ENCODE data around the gene SCD5.
"Not testable (repeated sequence)": the region's sequence is repeated elsewhere in the genome, so short reads cannot be mapped to it uniquely, and the experiment has no call there.

The SCD5 gene

GRCh38 chr4:82798168-82799005, at the start of gene SCD5:
SCD5 (minus strand) TSS chr4:82798796; CDS start chr4:82798537, 259 bp downstream.
- no peak for DNase-seq (ENCODE audit: low read depth, low spot score)

DNA sequence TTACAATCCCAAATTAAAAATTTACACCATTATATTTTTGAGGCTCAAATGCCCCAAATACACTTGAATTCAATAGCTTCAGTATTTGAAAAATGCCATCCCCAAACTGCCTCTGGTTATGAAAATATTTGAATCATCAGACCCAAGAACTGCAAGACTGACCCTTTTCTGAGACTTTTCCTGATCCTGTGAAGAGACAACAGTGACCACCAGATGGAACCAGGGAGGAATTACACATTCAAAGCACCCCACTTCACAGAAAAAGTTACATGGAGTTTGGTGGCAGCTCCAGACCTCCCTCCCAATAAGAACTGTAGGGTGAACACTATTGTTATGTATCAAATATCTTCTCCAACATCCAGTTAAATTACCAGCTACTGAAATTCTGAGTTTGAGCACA, 44.0 kb upstream of the SCD5 start:
- no peak for DNase-seq (ENCODE audit: low read depth, low spot score)

GRCh38 chr4:82839624-82840023, 41.0 kb upstream of the SCD5 start:
- no peak for DNase-seq (ENCODE audit: low read depth, low spot score)

- DNase-seq (ENCODE audit: low read depth, low spot score): peak; percentile 44
Observed at GRCh38 chr4:82833696-82834313, 35.2 kb upstream of the SCD5 start.

DNA sequence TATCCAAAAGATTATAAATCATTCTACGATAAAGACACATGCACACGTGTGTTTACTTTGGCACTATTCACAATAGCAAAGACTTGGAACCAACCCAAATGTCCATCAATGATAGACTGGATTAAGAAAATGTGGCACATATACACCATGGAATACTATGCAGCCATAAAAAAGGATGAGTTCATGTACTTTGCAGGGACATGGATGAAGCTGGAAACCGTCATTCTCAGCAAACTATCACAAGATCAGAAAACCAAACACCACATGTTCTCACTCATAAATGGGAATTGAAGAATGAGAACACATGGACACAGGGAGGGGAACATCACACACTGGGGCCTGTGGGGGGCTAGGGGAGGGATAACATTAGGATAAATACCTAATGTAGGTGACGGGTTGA, 34.5 kb upstream of the SCD5 start:
- not testable (repeated sequence) for DNase-seq (ENCODE audit: low read depth, low spot score)

DNA sequence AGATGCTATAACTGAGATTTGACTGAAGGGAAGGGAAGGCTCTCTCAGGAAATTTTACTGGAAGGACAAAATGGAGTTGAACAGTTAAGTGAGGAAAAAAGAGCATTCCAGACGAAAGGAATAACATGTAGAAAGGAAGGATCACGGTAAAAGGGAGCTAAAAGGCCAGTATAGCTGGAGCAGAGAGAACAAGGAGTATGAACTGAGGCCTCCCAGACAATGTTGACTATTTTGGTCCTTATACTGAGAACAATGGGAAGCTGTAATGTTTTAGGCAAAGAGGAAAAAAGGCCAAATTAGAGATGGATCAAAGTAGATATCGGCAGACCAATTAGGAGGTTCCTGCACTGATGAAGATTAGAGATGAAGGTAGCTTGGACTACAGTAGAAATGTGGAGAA, 26.8 kb upstream of the SCD5 start:
- DNase-seq (ENCODE audit: low read depth, low spot score): no peak

DNA sequence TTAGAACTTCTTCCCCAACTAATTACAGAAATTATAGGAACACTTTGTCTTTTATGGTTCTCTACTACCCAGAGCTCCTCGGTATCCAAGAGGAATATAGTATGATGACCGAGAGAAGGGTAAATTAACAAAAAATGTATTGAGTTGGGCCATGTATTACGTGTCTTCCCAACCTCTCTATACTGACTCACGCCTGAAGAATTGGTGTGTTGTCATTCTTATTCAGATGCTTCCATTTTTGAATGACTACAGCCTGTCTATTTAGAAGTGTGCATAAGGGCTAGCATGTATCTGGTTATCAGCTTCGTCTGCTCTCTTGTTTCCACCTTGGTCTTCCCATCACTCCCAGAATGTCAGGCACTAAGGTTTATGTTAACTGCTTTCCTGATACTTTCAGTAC, 24.5 kb upstream of the SCD5 start:
- DNase-seq (ENCODE audit: low read depth, low spot score): no peak

DNA sequence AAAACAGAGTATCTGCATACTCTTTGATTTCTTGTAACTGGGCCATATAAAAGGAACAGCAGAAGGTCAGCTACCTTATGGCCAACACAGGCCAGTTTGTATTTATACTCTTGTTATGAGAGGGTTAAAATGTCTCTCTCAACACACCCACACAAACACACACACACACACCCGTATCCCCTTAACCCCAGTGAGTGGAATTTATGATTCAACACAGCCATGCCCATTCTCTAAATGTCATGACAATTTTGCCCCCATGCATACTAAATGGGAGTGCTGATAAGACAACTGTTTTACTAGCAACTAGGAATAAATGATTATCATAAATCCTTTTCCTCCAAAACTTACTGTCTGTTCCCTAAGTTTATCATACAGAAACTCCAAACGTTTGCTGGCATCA, 22.1 kb upstream of the SCD5 start:
- DNase-seq (ENCODE audit: low read depth, low spot score): no peak

- DNase-seq (ENCODE audit: low read depth, low spot score): no peak
Observed at GRCh38 chr4:82818664-82819662, 20.4 kb upstream of the SCD5 start.

GRCh38 chr4:82816874-82817273, 18.3 kb upstream of the SCD5 start:
- DNase-seq (ENCODE audit: low read depth, low spot score): not testable (repeated sequence)

- no peak for DNase-seq (ENCODE audit: low read depth, low spot score)
Observed at GRCh38 chr4:82814034-82814433, 15.4 kb upstream of the SCD5 start.

- peak; percentile 65 for DNase-seq (ENCODE audit: low read depth, low spot score)
Observed at GRCh38 chr4:82811838-82812341, 13.3 kb upstream of the SCD5 start.

GRCh38 chr4:82811392-82811791, 12.8 kb upstream of the SCD5 start:
- no peak for DNase-seq (ENCODE audit: low read depth, low spot score)

DNA sequence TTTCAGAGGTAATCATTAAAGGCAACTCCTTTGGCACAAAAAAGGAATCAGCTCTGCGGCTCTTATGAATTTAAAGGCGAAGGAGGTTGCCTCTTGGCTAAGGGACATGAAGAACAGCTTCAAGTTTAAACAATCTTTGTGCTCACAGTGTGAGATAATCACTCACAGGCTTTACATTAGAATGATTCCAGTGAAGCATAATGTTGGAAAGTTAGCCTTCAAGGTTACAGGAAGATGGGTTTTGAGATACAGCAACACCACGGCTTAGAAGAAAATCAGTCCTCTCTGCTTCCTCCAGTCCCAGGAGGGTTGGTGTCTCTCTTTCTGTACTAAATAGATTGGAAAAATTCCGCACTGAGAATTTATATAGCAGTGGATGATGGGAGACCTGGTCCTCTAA, 11.6 kb upstream of the SCD5 start:
- DNase-seq (ENCODE audit: low read depth, low spot score): no peak

DNA sequence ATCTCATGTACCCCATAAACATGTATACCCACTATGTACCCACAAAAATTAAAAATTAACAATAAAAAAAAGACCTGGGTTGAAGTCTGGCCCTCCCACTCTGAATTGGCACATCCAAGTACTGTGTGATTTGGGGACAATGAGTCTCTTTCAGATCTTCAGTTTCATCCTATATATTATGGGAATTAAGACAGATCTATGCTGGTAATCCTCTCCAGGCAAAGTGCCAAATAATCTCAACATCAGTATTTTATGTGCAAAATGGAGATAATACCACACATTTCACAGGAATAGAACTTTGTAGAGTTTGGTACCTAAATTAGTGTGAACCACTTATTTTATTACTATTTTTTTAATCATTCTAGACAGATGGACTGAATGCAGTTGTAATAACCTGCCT, 11.0 kb upstream of the SCD5 start:
- no peak for DNase-seq (ENCODE audit: low read depth, low spot score)

DNA sequence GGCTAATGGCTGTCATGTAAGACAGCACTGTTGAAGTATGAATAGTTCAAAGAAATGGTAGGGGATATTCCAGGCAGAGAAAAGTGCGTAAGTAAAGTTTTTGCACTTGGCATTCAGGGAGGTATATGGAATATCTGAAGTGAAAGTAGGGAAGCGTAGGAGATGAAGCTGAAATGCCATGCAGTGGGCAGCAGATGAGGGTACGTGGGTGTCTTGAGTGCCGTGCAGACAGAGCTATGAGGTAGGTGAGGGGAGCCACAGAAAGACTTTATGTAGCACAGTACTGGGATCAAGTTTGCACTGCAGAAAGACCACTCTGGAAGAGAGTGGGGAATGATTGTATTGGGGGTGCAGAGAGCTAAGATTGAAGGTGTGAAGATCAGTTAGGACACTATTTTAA, 5.2 kb upstream of the SCD5 start:
- no peak for DNase-seq (ENCODE audit: low read depth, low spot score)

- no peak for DNase-seq (ENCODE audit: low read depth, low spot score)
Observed at GRCh38 chr4:82802911-82803310, 4.3 kb upstream of the SCD5 start.

DNA sequence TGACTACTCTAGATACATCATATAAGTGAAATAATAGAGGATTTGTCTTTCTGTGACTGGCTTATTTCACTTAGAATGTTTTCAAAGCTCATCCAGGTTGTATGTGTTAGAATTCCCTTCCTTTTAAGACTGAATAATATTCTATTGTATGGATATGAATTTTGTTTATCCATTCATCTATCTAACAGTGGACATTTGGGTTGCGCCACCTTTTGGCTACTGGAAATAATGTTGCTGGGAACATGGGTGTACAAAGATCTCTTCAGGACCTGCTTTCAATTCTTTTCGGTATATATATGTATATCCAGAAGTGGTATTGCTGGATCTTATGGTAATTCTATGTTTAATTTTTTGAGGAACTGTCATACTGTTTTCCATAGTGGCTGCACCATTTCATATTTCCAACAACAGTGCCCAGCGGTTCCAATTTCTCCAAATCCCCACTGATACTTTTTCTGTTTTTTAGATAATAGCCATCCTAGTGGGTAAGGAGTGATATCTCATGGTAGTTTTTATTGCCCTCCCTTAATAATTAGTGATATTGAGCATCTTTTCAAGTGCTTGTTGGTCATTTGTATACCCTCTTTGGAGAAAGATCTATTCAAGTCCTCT, 3.4 kb upstream of the SCD5 start:
- no peak for DNase-seq (ENCODE audit: low read depth, low spot score)

GRCh38 chr4:82799006-82799881, 648 bp upstream of the SCD5 start:
- no peak for DNase-seq (ENCODE audit: low read depth, low spot score)

DNA sequence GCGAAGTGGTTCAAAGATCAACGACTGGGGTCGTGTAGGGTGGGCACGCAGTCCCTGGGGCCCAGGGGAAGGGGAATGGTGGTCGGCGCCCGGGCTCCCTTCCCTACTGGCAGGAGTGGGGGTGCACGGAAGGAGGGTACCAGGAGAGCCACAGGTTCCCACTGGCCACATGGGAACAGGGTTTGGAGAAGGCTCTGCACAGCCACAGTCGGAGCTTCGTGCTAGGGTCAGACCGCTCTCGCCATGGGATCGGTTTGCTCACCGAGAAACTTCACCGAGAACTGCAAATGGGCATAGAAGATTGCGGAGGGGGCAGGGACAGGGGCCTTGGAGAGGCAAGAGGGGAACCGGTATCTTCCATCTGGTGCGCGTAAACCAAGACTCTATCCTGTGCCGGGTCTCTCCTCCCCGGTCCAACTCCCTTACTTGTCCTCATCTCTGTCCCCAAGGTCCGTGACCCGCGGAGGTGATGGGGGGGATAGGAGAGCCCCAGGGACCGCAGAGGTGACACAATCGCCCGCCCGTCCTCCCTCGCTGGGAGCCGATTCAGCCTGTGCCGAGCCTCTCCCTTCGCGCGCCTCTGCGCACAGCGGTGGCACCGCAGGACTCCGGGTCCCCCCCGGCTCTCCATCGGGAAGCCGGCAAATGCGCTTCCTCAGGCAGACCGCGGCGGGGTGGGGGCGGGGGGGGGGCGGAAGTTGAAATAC, 1.0 kb downstream of the SCD5 start:
- no peak for DNase-seq (ENCODE audit: low read depth, low spot score)

Data from smooth muscle cell of the brain vasculature (primary cell).